Neuronal stem cell (in vitro differentiated cells): Measurements from ENCODE around the gene RTL1.
A peak's percentile ranks its signal among the peaks of the same experiment; 100 is the strongest.

ENCODE experiments used
- DNase-seq: peaks from one replicate; pipeline ENCODE4 v3.0.0-alpha.2; 2013; ENCODE audit warnings: low spot score
- H2AFZ ChIP-seq: one replicate; pipeline ENCODE4 v1.6.1; 2013; ENCODE audit warnings: mild to moderate bottlenecking, low read length, inconsistent platforms
- H2AK5ac ChIP-seq: 2 replicates; pipeline ENCODE4 v1.6.1; 2013; ENCODE audit warnings: low read depth, mild to moderate bottlenecking, inconsistent platforms, low read length, moderate library complexity, mixed read lengths
- H2BK120ac ChIP-seq: 2 replicates; pipeline ENCODE4 v1.6.1; 2013; ENCODE audit warnings: low read depth, mild to moderate bottlenecking, inconsistent platforms, low read length, moderate library complexity, mixed read lengths
- H2BK12ac ChIP-seq: one replicate; pipeline ENCODE4 v1.6.1; 2013; ENCODE audit warnings: low read length, inconsistent platforms
- H2BK15ac ChIP-seq: 2 replicates; pipeline ENCODE4 v1.6.1; 2013; ENCODE audit warnings: mild to moderate bottlenecking, low read length, inconsistent platforms, mixed read lengths
- H2BK5ac ChIP-seq: one replicate; pipeline ENCODE4 v1.6.1; 2013; ENCODE audit warnings: inconsistent platforms, mild to moderate bottlenecking, low read length, moderate library complexity
- H3K14ac ChIP-seq: one replicate; pipeline ENCODE4 v1.6.1; 2013; ENCODE audit warnings: low read length, inconsistent platforms
- H3K18ac ChIP-seq: 2 replicates; pipeline ENCODE4 v1.6.1; 2013; ENCODE audit warnings: low read length, inconsistent platforms
- H3K23ac ChIP-seq: 2 replicates; pipeline ENCODE4 v1.6.1; 2013; ENCODE audit warnings: low read depth, mild to moderate bottlenecking, mixed read lengths, low read length, inconsistent platforms; ENCODE audit not compliant: poor library complexity
- H3K27ac ChIP-seq: replicated peaks from 3 replicates; pipeline ENCODE4 v1.5.1; 2013; ENCODE audit warnings: low read length, inconsistent platforms
- H3K27me3 ChIP-seq, 3 experiments: 2 replicates each; pipeline ENCODE4 v1.6.1; 2013; ENCODE audit warnings: low read length in 3 of 3, mild to moderate bottlenecking in 2 of 3, inconsistent platforms in 1 of 3, low read depth in 1 of 3, mixed read lengths in 1 of 3, moderate library complexity in 1 of 3; ENCODE audit not compliant: control insufficient read depth in 3 of 3, insufficient read depth in 3 of 3
- H3K36me3 ChIP-seq, 2 donors: replicated peaks in 1 of 2; 2 replicates each; pipeline ENCODE4 v1.6.1; 2013; ENCODE audit warnings: low read length in 2 of 2; ENCODE audit not compliant: control insufficient read depth in 2 of 2, insufficient read depth in 2 of 2
- H3K4ac ChIP-seq: 2 replicates; pipeline ENCODE4 v1.6.1; 2013; ENCODE audit warnings: inconsistent platforms, mild to moderate bottlenecking, low read length, moderate library complexity
- H3K4me1 ChIP-seq, 2 donors: 1 replicate in 1 of 2; 2 replicates in 1 of 2; pipeline ENCODE4 v1.6.1; 2013; ENCODE audit warnings: low read length in 2 of 2, low read depth in 1 of 2; ENCODE audit not compliant: control insufficient read depth in 2 of 2, insufficient read depth in 1 of 2
- H3K4me2 ChIP-seq: one replicate; pipeline ENCODE4 v1.6.1; 2013; ENCODE audit warnings: mild to moderate bottlenecking, low read length, inconsistent platforms; ENCODE audit not compliant: insufficient read depth, poor library complexity, severe bottlenecking
- H3K4me3 ChIP-seq, 2 donors: 2 replicates each; pipeline ENCODE4 v1.5.1; 2013; ENCODE audit warnings: low read length in 2 of 2, mild to moderate bottlenecking in 2 of 2, inconsistent platforms in 1 of 2, moderate library complexity in 1 of 2
- H3K79me1 ChIP-seq: one replicate; pipeline ENCODE4 v1.6.1; 2013; ENCODE audit warnings: low read depth, mild to moderate bottlenecking, inconsistent platforms, low read length, moderate library complexity
- H3K9ac ChIP-seq: one replicate; pipeline ENCODE4 v1.6.1; 2013; ENCODE audit warnings: mild to moderate bottlenecking, low read depth, low read length, inconsistent platforms; ENCODE audit not compliant: poor library complexity
- H3K9me3 ChIP-seq, 2 donors: replicated peaks in 1 of 2; 2 replicates each; pipeline versions ENCODE3 to v1.6.1; 2013; ENCODE audit warnings: low read length in 2 of 2, mild to moderate bottlenecking in 2 of 2, inconsistent platforms in 1 of 2, low read depth in 1 of 2, mixed read lengths in 1 of 2, moderate library complexity in 1 of 2; ENCODE audit not compliant: control insufficient read depth in 2 of 2, insufficient read depth in 1 of 2
- H4K8ac ChIP-seq: one replicate; pipeline ENCODE4 v1.6.1; 2013; ENCODE audit warnings: low read depth, mild to moderate bottlenecking, inconsistent platforms, low read length, moderate library complexity
- H4K91ac ChIP-seq: one replicate; pipeline ENCODE4 v1.6.1; 2013; ENCODE audit warnings: low read length, low read depth, mild to moderate bottlenecking, inconsistent platforms; ENCODE audit not compliant: poor library complexity
- WGBS, 2 donors: extraction: QIAGEN DNeasy Blood & Tissue Kit; methylation state at CpG; one replicate each; pipeline ENCODE4 v1.1.7; 2013; ENCODE audit warnings: missing lambda C conversion rate in 2 of 2, mixed read lengths in 1 of 2; ENCODE audit not compliant: insufficient read length in 2 of 2, insufficient replicate concordance in 1 of 2; ENCODE audit errors: extremely low coverage in 2 of 2; 5-methylcytosine and 5-hydroxymethylcytosine counted together

The RTL1 gene

DNA sequence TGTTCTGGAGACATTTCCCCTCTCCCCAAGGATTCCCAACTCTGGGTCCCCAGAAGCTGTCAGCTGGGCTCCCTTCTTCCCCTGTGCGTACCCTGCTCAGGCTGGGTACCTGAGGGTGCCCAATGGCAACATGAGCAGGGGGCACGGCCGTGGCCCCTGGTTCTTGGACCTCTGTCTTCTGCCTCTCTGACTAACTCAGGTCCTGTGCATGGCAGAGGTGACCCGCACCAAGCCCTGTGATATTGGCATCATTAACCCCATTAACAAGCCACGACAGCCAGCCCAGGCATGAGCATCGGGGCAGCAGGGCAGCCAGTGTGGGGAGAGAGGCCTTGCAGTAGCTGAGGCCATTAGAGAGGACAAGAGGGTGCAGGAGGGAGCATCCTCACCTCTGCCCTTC is 28.4 kb downstream of the RTL1 start:
- no peaks in the 10 kb centered on the region for H3K79me1 ChIP-seq
- peak overlapping the region; percentile 88 for H3K18ac ChIP-seq
- H2BK12ac ChIP-seq = peak overlapping the region; percentile 93
- peak overlapping the region; percentile 59 for H3K14ac ChIP-seq
- H3K36me3 ChIP-seq = no peaks in the 10 kb centered on the region
- H2BK15ac ChIP-seq = peak overlapping the region; percentile 99
- H3K4me2 ChIP-seq = no peak overlapping the region
- no peak overlapping the region for H4K8ac ChIP-seq
- H3K27me3 ChIP-seq = peaks cover 0 to 4% (median 0%) of the 10 kb centered on the region in 3 experiments
- H3K9ac ChIP-seq = no peak overlapping the region
- peak overlapping the region; percentile 100 for H2AK5ac ChIP-seq
- H2BK120ac ChIP-seq = peak overlapping the region; percentile 93
- H3K4ac ChIP-seq = no peak overlapping the region
- no peak for DNase-seq
- peaks cover 0 to 6% of the 10 kb centered on the region in 2 donors for H3K4me1 ChIP-seq
- H3K4me3 ChIP-seq = no peak overlapping the region
- peak overlapping the region; percentile 22 for H3K23ac ChIP-seq
- H4K91ac ChIP-seq = no peak overlapping the region
- H3K9me3 ChIP-seq = peaks cover 0 to 2% of the 10 kb centered on the region in 2 donors
- no peak overlapping the region for H2AFZ ChIP-seq
- H2BK5ac ChIP-seq = peak overlapping the region; percentile 33
- H3K27ac ChIP-seq = no peak overlapping the region
- WGBS, 2 donors = no CpG with 5 or more reads among the region's 6 CpGs

DNA sequence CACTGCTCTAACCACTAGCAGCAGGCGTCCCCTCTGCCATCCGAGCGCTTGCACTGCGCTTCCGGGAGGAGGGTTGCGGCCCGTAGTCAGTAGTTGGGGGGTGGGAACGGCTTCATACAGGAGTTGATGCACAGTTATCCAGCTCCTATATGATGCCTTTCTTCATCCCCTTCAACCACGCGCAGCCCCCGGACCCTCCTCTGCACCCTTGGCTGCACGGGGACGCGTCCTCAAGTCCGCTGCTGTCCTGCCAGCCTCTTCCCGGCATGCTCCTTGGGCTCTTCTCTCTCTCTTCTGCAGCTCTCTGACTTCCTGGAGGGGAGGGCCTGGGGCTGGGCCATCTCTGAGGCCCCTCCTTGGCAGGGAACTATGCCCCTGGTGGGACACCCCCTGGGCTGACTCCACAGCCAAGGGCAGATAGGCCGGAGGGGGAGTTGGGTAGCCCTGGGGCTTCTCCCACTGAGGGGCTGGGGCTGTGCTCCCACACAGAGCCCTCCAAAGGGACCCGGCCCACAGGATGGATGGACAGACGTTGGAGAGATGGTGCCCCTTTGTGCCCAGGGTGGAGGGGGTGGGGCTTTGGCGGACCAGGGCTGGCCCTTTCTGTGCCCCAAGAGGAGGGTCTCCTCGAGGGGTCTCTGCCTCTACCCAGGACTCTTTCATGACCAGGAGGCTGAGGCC is 29.0 kb downstream of the RTL1 start:
- H3K27me3 ChIP-seq = peaks cover 0 to 4% (median 0%) of the 10 kb centered on the region in 3 experiments
- peak overlapping the region; percentile 5 for H3K9ac ChIP-seq
- peaks cover 0 to 2% of the 10 kb centered on the region in 2 donors for H3K9me3 ChIP-seq
- H3K14ac ChIP-seq = peak overlapping the region; percentile 65
- H3K79me1 ChIP-seq = no peaks in the 10 kb centered on the region
- peak overlapping the region; percentile 88 for H3K18ac ChIP-seq
- no peak overlapping the region for H3K4me2 ChIP-seq
- no peak overlapping the region for H2AFZ ChIP-seq
- peak overlapping the region; percentile 93 for H2BK120ac ChIP-seq
- H4K91ac ChIP-seq = no peak overlapping the region
- no CpG with 5 or more reads among the region's 21 CpGs for WGBS, 2 donors
- peak overlapping the region; percentile 99 for H2BK15ac ChIP-seq
- no peak overlapping the region for H2BK12ac ChIP-seq
- no peaks in the 10 kb centered on the region for H3K36me3 ChIP-seq
- peak overlapping the region; percentile 13 for H3K4ac ChIP-seq
- no peak overlapping the region for H3K23ac ChIP-seq
- H3K27ac ChIP-seq = no peak overlapping the region
- H3K4me3 ChIP-seq = no peak overlapping the region
- peaks cover 0 to 4% of the 10 kb centered on the region in 2 donors for H3K4me1 ChIP-seq
- H4K8ac ChIP-seq = no peak overlapping the region
- H2BK5ac ChIP-seq = no peak overlapping the region
- H2AK5ac ChIP-seq = peak overlapping the region; percentile 100
- DNase-seq = no peak

DNA sequence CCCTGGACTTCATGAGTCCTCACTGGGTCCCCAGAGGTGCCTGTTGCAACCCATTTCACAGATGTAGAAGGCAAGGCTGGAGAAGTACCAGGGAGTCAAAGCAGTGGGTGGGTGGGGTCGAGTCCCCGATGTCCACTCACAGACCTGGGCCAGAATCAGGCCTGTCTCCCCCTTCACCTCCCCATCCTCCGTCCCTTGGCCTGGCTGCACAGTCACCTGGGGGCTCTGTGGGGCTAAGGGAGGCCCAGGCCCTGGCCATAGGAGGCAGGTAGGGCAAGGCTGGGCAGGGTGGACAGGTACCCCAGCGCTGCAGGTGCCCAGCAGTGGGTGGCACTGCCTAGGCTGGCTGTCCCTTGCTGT is 29.5 kb downstream of the RTL1 start:
- H2BK5ac ChIP-seq = no peak overlapping the region
- H3K4ac ChIP-seq = no peak overlapping the region
- H4K8ac ChIP-seq = no peak overlapping the region
- H2AFZ ChIP-seq = no peak overlapping the region
- no peak overlapping the region for H3K23ac ChIP-seq
- H3K9me3 ChIP-seq = peaks cover 0 to 2% of the 10 kb centered on the region in 2 donors
- H3K18ac ChIP-seq = peak overlapping the region; percentile 88
- H2BK120ac ChIP-seq = no peak overlapping the region
- DNase-seq = no peak
- no peak overlapping the region for H3K4me2 ChIP-seq
- no peak overlapping the region for H4K91ac ChIP-seq
- H3K36me3 ChIP-seq = no peaks in the 10 kb centered on the region
- H3K4me1 ChIP-seq = peaks cover 0 to 4% of the 10 kb centered on the region in 2 donors
- H3K14ac ChIP-seq = peak overlapping the region; percentile 65
- H3K4me3 ChIP-seq = no peak overlapping the region
- H2BK12ac ChIP-seq = no peak overlapping the region
- peak overlapping the region; percentile 99 for H2BK15ac ChIP-seq
- WGBS, 2 donors = no CpG with 5 or more reads among the region's 4 CpGs
- peak overlapping the region; percentile 5 for H3K9ac ChIP-seq
- H2AK5ac ChIP-seq = peak overlapping the region; percentile 100
- H3K27me3 ChIP-seq = peaks cover 0 to 4% (median 0%) of the 10 kb centered on the region in 3 experiments
- H3K79me1 ChIP-seq = no peaks in the 10 kb centered on the region
- H3K27ac ChIP-seq = no peak overlapping the region

DNA sequence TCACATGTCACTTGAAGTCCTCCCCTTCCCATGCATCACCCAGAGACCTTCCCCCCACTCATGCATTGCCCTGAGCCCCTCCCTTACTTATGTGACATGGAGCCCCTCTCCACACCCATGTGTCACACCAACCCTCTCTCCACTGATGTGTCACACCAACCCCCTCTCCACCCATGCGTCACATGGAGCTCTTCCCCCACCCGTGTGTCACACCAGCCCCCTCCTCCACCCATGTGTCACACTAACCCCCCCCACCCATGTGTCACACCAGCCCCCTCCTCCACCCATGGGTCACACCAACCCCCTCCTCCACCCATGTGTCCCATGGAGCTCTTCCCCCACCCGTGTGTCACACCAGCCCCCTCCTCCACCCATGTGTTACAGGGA is 30.4 kb downstream of the RTL1 start:
- Histone ChIP-seq H3K27me3 (peaks cover 0 to 4% (median 0%) of the 10 kb centered on the region in 3 experiments), H4K91ac (no peak overlapping the region), H3K4me2 (no peak overlapping the region), H3K4me1 (peaks cover 0 to 4% of the 10 kb centered on the region in 2 donors), H3K79me1 (no peaks in the 10 kb centered on the region), H3K23ac (no peak overlapping the region), H3K9me3 (peaks cover 0 to 2% of the 10 kb centered on the region in 2 donors), H3K14ac (no peak overlapping the region), H3K27ac (no peak overlapping the region), H3K9ac (no peak overlapping the region), H2AK5ac (peak overlapping the region; percentile 41), H3K36me3 (no peaks in the 10 kb centered on the region), H2BK12ac (no peak overlapping the region), H3K4me3 (no peak overlapping the region), H2BK15ac (no peak overlapping the region), H3K18ac (no peak overlapping the region), H2BK5ac (no peak overlapping the region), H2AFZ (no peak overlapping the region), H2BK120ac (no peak overlapping the region), H4K8ac (no peak overlapping the region), H3K4ac (no peak overlapping the region)
- no peak for DNase-seq
- WGBS, 2 donors = no CpG with 5 or more reads among the region's 3 CpGs
